GM12875 (cell line): Measurements from ENCODE around the gene UMAD1.

Experiments
- H3K4me3 ChIP-seq: one replicate; pipeline ENCODE4 v1.5.1; 2011; ENCODE audit warnings: low read depth, low read length, control low read depth
- TF ChIP-seq, protein P1 (sequence below): IDR thresholded peaks from 2 replicates; pipeline ENCODE4 v1.5.1; 2011; ENCODE audit warnings: low read depth, mild to moderate bottlenecking, control low read depth, inconsistent platforms, low read length, moderate library complexity, borderline replicate concordance; ENCODE audit not compliant: insufficient read depth

Gene UMAD1

DNA sequence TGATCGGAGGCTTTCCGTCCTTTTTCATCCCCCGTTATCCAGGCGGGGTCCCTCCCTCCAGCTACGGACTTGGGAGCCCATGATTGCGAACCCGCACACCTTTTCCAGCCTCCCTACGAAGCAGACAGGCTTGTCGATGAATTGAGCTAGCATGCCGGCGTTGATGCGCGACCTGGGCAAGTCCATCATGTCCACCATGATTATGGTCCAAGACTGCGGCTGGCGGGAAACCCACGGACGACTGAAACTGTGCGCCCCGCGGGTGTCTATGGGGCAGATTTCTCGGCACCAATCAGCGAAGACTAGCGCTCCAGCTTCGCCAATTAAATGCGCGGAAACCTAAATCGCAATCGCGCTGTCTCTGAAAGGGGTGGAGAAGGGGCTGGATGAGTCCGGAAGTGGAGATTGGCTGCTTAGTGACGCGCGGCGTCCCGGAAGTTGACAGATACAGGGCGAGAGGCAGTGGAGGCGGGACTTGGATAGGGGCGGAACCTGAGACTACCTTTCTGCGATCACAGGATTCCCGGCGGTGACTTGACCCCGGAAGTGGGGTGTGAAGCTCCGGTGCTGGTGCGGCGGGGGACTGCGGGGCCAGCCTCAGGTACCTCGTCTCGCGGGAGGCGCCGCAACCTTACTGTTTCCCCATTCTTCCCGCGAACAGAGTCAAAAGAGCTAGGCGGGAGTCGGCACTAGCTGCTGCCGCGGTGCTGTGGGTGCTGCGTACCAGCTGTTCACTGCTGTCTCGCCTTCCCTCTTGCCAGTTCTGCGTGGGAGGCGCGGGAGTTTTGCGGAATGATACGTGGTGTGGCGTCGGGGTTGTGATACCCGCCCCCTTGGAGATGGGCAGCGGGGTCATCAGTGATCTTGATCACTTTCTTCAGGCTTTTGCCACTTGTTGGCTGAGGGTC lies at the start of gene UMAD1:
UMAD1 (plus strand) TSS at position 532 of the 908 bp plus-strand sequence. CDS start 32,620 bp downstream, outside the sequence.
- TF ChIP-seq, protein P1, sequence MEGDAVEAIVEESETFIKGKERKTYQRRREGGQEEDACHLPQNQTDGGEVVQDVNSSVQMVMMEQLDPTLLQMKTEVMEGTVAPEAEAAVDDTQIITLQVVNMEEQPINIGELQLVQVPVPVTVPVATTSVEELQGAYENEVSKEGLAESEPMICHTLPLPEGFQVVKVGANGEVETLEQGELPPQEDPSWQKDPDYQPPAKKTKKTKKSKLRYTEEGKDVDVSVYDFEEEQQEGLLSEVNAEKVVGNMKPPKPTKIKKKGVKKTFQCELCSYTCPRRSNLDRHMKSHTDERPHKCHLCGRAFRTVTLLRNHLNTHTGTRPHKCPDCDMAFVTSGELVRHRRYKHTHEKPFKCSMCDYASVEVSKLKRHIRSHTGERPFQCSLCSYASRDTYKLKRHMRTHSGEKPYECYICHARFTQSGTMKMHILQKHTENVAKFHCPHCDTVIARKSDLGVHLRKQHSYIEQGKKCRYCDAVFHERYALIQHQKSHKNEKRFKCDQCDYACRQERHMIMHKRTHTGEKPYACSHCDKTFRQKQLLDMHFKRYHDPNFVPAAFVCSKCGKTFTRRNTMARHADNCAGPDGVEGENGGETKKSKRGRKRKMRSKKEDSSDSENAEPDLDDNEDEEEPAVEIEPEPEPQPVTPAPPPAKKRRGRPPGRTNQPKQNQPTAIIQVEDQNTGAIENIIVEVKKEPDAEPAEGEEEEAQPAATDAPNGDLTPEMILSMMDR = no peak
- peak within 1 kb of the TSS; percentile 90 for H3K4me3 ChIP-seq

DNA sequence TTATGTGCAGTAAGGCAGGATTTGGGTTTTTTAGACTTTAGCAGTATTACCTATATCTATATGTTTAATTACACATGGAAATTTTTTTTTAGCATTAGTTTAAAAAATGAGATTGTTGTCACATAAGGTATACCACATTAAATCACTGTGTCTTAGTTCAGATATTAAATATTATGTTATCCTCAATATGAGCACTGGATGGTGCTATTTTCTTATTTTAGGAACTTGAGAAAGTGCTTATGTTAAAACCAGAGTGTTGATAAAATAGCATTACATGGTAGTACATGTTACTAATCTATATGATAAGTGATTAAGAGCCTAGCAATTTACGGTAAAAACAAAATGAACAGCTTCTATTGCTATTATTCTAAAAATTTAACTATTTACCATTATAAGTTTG lies 45.1 kb upstream of the UMAD1 start:
- H3K4me3 ChIP-seq = no peak overlapping the region
- TF ChIP-seq, protein P1 = no peak

DNA sequence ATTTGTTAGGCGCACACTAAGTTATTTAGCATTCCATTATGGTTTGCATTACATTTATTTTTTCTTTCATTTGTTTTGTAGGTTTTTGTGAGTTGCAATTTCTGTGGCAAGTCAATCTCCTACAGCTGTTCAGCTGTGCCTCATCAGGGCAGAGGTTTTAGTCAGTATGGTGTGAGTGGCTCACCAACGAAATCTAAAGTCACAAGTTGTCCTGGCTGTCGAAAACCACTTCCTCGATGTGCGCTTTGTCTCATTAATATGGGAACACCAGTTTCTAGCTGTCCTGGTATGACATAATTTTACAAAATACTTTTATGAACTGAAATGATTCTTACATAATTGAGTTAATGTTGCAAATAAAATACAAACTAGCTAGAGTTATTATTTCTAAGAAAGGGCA lies 44.4 kb upstream of the UMAD1 start:
- no peak overlapping the region for H3K4me3 ChIP-seq

DNA sequence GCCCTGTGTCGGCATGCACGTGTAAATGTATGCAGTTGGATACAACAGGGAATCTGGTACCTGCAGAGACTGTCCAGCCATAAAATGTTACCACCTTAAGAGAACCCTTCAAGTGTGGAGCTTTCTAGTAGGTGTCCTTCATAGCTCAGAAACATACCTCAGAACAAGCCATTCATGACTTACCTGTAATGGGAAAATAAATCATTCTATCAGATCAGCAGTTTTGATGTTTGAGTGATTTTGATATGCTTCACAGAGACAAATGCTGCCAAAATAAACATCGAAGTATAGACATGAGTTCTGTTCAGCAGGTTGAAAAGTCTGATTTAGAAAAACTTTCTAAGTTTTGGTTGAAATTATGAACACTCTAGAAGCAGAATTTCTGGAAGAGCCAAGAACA lies 33.5 kb upstream of the UMAD1 start:
- no peak overlapping the region for H3K4me3 ChIP-seq
- TF ChIP-seq, protein P1 = no peak

More for the DNA sequence above, 44.4 kb upstream of the UMAD1 start:
- TF ChIP-seq, protein P1 = no peak

DNA sequence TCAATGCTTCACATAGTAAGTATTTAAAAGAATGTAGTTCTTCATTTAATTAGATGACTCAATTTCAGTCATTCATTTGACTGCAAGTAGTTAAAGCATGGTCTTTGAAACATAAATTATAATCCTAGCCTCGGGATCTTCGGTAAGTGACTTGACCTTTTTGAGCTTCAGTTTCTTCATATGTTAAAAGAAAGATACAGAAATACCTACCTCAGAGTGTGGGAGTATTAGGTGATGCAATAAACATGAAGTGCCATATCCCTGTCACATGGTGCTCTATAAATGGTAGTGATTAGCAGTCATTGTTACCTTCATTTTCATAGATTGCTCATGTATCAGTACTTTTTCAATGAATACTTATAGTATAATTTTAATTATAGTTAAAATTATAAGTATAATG lies 31.2 kb upstream of the UMAD1 start:
- no peak overlapping the region for H3K4me3 ChIP-seq
- TF ChIP-seq, protein P1 = no peak

DNA sequence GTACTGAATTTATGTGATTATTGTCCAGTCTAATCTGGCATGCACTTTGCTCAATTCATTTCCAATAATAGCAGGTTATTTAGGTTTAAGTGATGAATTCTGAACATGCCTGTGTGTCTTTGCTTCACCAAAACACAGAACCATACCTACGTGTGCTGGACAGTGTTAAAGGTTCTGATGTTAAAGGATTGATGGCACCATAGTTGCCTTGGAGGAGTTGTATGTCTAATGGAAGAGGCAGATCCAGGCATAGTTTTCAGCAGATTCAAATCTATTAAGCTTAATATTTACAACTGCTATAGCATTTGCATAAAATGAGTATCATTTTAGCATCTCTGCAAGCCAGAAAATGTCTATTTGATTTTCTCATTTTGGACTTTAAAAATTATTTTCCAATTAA lies 28.0 kb upstream of the UMAD1 start:
- TF ChIP-seq, protein P1 = no peak

DNA sequence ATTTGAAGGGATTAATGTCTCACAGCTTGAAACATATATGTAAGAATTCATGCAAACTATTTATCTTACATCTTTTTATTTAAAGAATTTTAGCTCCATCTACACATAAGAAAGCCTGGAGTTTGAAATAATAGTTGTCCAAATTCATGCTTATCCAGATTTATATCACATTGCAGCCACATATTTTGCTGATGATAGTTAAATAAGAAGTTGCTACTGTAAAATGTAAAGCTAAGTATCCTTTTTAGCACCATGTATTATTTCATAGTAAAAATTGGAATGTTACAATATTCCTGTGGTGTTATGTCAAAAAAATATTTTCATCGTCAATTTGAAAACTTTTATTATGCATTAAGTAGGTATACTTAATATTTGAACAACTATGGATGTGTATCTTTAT lies 27.3 kb upstream of the UMAD1 start:
- TF ChIP-seq, protein P1 = no peak
- no peak overlapping the region for H3K4me3 ChIP-seq

More for the DNA sequence above, 28.0 kb upstream of the UMAD1 start:
- no peak overlapping the region for H3K4me3 ChIP-seq
